Measurements from ENCODE around the gene NDUFS5.
A peak's percentile ranks its signal among the peaks of the same experiment; 100 is the strongest.
"Not testable (repeated sequence)": the region's sequence is repeated elsewhere in the genome, so short reads cannot be mapped to it uniquely, and the experiment has no call there.

NDUFS5 gene

DNA sequence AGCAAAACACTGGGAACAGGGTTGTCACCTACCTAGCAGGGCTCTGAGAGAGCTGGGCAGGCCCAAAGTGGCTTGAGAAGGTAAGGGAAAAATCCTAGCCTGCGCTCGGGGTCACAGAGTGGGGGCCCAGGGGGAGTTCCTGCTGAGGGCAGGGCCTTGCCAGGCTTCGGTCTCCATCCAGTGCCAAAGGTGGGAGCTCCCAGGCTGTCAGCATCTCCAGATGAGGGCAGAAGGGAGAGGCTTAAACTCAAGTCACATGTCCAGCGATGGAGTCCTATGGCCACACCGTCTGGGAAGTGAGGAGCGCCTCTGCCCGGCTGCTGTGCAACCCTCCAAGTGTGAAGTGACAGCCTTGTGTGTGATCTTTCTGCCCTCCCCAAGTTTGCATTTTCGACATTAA is 11.2 kb upstream of the NDUFS5 start:
- DNase-seq = not testable (repeated sequence)

GRCh38 chr1:39016604-39017171 is 9.5 kb upstream of the NDUFS5 start:
- peak in 2 of 56 donors; percentile 2 to 10 for DNase-seq

- peak in 17 of 56 donors; percentile 2 to 62 (median 14) for DNase-seq
These were observed 8.9 kb upstream of the NDUFS5 start for GRCh38 chr1:39017266-39017665.

- DNase-seq = not testable (repeated sequence)
These were observed 5.7 kb upstream of the NDUFS5 start for GRCh38 chr1:39020494-39020893.

DNA sequence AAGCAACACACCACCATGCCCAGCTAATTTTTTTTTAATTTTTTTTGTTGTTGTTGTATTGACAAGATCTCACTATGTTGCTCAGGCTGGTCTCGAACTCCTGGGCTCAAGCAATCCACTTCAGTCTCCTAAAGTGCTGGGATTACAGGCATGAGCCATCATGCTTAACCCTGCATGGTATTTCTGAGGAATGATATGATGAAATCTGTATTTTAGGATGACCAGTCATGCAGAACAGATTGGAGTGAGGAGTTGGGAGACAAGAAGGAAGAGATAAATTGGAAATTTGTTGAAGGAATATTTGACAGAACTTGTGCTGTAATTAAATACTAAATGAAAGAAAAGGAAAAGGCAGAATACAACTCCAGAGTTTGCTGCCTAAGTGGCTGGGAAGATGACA is 4.7 kb upstream of the NDUFS5 start:
- no peak for DNase-seq

DNA sequence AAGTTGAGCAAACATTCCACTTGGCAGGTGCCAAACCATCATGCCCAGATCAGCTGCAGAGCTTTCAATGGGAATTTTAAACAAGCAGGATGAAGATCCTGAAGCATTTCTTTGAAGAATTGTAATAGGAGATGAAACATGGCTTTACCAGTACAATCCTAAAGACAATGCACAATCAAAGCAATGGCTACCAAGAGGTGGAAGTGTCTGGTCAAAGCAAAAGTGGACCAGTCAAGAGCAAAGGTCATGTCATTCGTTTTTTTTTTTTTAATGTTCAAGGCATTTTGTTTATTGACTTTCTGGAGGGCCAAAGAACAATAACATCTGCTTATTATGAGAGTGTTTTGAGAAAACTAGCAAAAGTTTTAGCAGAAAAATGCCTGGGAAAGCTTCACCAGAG is 3.0 kb upstream of the NDUFS5 start:
- DNase-seq = no peak

- peak in 1 of 56 donors; percentile 36 for DNase-seq
These were observed 837 bp downstream of the NDUFS5 start for GRCh38 chr1:39026866-39027507.

DNA sequence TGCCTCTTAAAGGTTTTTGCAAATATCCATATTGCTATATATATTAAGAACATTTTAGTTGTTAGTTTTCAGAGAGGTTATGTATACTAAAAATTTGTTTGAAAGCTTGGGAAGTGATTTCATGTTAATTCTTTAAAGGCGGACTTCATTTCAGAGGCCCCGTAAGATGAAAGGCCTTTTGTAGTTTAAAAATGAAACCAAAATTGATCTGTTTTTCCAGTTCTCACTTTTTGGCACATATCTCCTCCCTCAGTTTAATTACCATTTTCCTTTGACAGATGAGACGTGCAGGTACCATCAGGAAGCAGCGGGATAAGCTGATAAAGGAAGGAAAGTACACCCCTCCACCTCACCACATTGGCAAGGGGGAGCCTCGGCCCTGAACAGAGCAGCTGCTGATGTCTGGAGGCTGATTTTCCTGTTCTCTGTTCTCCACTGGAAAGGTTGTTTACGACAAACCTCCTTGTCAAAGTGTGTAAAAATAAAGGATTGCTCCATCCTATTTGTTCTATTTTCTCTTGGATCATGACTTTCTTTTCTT is 8.0 kb downstream of the NDUFS5 start:
- no peak for DNase-seq

GRCh38 chr1:39036678-39037077 is 10.5 kb downstream of the NDUFS5 start:
- no peak for DNase-seq

- DNase-seq = no peak
These were observed 17.4 kb downstream of the NDUFS5 start for GRCh38 chr1:39043513-39043912.

GRCh38 chr1:39044762-39045161 is 18.6 kb downstream of the NDUFS5 start:
- DNase-seq = no peak

DNA sequence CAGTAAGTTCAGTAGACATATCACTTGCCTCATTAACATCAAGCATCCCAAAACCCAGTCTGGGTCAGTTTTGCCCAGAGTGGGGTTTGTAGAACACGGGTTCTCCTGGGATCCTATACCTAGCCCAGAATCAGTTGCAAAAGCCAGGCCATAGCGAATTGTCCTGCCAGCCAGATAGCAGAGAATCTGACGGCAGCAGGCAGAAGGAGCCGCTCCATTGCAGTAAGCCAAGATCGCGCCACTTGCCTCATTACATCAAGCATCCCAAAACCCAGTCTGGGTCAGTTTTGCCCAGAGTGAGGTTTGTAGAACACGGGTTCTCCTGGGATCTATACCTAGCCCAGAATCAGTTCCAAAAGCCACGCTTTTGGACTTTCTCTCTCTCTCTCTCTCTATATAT is 19.1 kb downstream of the NDUFS5 start:
- DNase-seq = no peak

DNA sequence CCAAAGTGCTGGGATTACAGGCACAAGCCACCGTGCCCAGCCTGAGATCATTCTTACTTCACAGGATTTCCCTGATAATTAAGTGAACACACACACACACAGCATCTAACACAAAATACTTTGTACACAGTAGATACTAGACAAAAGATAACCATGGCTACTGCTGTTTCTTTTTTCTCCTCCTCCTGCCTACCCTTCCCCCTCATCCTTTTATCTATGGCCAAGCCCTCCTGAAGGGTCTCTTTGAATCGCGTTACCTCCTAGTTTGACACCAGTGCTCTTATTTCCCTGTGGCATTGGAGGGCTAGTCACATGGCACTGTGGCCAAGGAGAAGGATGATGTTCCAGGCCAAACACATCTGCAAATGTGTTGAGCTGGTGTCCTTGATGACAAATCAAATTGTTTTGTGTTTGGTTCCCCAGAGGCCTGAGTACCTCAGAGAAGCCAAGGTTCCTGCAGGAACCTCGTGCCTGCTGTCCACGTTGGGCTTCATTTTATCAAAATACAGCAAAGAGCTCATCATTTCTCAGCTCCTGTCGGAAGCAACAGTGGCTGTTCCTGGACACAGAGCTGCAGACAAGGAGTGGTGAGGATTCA is 20.6 kb downstream of the NDUFS5 start:
- no peak for DNase-seq

- DNase-seq = peak in 3 of 56 donors; percentile 6 to 19 (median 8)
These were observed 21.5 kb downstream of the NDUFS5 start for GRCh38 chr1:39047374-39048229.

DNA sequence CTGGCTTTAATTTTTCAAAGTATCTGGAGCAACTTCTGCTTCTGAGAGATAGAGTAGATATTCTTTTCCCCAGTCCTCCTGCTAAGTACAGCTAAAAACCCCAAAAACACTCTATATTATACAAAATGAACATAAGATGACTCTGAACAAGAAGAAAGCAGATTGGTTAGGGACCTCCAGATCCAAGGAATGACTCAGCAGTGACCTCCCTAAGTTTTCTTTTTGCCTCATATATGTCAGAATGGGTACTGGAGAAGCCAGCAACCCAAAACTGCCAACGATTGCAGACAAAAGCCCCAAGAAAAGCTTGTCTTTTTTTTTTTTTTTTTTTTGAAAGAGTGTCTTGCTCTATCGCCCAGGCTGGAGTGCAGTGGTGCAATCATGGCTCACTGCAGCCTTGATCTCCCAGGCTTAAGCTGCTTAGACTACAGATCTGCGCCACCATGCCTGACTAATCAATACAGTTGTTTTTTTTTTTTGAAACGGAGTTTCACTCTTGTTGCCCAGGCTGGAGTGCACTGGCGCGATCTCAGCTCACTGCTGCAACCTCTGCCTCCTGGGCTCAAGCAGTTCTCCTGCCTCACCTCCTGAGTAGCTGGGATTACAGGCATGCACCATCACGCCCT is 22.7 kb downstream of the NDUFS5 start:
- DNase-seq = no peak

DNA sequence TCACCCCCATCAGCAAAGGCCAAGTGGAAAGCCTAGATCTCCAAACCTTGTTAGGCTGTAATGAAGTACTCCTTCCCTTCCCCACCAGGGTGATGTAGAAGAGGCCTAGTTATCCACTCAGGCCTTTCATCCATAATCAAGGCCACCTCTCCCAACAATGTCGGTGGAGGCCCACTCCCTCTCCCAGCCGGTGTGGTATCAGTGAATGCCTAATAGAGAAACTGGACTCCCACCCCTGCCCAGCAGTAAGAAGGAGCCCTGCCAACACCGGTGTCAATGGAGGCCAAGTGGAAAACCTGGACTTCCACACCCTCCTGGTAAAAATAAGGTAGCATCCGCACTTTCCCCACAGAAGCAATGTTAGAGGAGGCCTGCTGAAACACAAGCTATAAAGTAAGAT is 23.9 kb downstream of the NDUFS5 start:
- no peak for DNase-seq

GRCh38 chr1:39051193-39051850 is 25.2 kb downstream of the NDUFS5 start:
- not testable (repeated sequence) for DNase-seq

DNA sequence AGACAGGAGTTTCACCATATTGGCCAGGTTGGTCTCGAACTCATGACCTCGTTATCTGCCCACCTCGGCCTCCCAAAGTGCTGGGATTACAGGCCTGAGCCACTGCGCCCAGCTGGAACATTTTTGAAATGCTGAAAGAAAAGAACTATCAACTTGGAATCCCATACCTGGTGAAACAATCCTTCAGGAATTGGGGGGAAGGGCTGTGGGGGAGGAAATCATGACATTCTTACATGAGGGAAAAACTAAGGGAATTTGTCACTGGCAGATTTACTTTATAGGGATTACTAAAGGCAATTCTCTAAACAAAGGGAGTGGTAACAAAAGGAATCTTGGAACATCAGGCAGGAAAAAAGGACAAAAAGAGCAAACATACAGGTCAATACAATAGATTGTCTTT is 25.8 kb downstream of the NDUFS5 start:
- DNase-seq = no peak

GRCh38 chr1:39055213-39055710 is 29.1 kb downstream of the NDUFS5 start:
- not testable (repeated sequence) for DNase-seq

- not testable (repeated sequence) for DNase-seq
These were observed 35.4 kb downstream of the NDUFS5 start for GRCh38 chr1:39061516-39061915.
